OCI-LY1 (cell line): ENCODE measurements around the gene ZNF277.

Experiments used
- H2AFZ ChIP-seq: fragments of 200-600 bp; sonication (generic), shearing (Covaris generic); 2 replicates; pipeline ENCODE4 v1.6.0; 2014; ENCODE audit warnings: antibody characterized with exemption, mild to moderate bottlenecking, low read length
- H3F3A ChIP-seq: fragments of 200-600 bp; sonication (generic), shearing (Covaris generic); 2 replicates; pipeline ENCODE4 v1.6.0; 2014; ENCODE audit warnings: mild to moderate bottlenecking, antibody characterized with exemption, low read length, moderate library complexity; ENCODE audit not compliant: insufficient read depth
- H3K27ac ChIP-seq: fragments of 200-600 bp; sonication (generic); 2 replicates; pipeline ENCODE4 v1.5.1; 2014; ENCODE audit warnings: low read length, mixed run types, mild to moderate bottlenecking, low read depth; ENCODE audit not compliant: poor library complexity, severe bottlenecking
- H3K27me3 ChIP-seq: fragments of 200-600 bp; sonication (generic); 2 replicates; pipeline ENCODE4 v1.6.0; 2014; ENCODE audit warnings: antibody characterized with exemption, mild to moderate bottlenecking, low read length, moderate library complexity; ENCODE audit not compliant: insufficient read depth
- H3K36me3 ChIP-seq: fragments of 200-600 bp; sonication (generic); 2 replicates; pipeline ENCODE4 v1.6.1; 2014; ENCODE audit warnings: mild to moderate bottlenecking, antibody characterized with exemption, low read length, moderate library complexity, mixed read lengths; ENCODE audit not compliant: insufficient read depth
- H3K4me1 ChIP-seq: fragments of 200-600 bp; sonication (generic); 2 replicates; pipeline ENCODE4 v1.5.1; 2014; ENCODE audit warnings: mild to moderate bottlenecking, low read length, moderate library complexity; ENCODE audit not compliant: insufficient read depth, severe bottlenecking
- H3K4me2 ChIP-seq: fragments of 200-600 bp; sonication (generic), shearing (Covaris generic); 2 replicates; pipeline ENCODE4 v1.6.1; 2014; ENCODE audit warnings: low read length
- H3K4me3 ChIP-seq: fragments of 200-600 bp; sonication (generic); 2 replicates; pipeline ENCODE4 v1.5.1; 2014; ENCODE audit warnings: low read length, low read depth, mild to moderate bottlenecking, mixed read lengths; ENCODE audit not compliant: poor library complexity, severe bottlenecking
- H3K79me2 ChIP-seq: fragments of 200-600 bp; shearing (Covaris generic); 2 replicates; pipeline ENCODE4 v1.6.1; 2016; ENCODE audit warnings: mixed run types, low read length, mixed read lengths; ENCODE audit not compliant: insufficient read depth
- H3K9ac ChIP-seq: fragments of 200-600 bp; sonication (generic), shearing (Covaris generic); 2 replicates; pipeline ENCODE4 v1.6.1; 2014; ENCODE audit warnings: mild to moderate bottlenecking, low read length, mixed read lengths
- H3K9me2 ChIP-seq: fragments of 200-600 bp; sonication (generic), shearing (Covaris generic); 2 replicates; pipeline ENCODE4 v1.6.1; 2014; ENCODE audit warnings: low read depth, mild to moderate bottlenecking, low read length, mixed read lengths
- H3K9me3 ChIP-seq: fragments of 200-600 bp; shearing (Covaris generic); 2 replicates; pipeline ENCODE4 v1.6.1; 2014; ENCODE audit warnings: low read length, mixed read lengths
- H4K20me1 ChIP-seq: fragments of 200-600 bp; sonication (generic), shearing (Covaris generic); 2 replicates; pipeline ENCODE4 v1.6.0; 2016; ENCODE audit warnings: mild to moderate bottlenecking, low read length; ENCODE audit not compliant: insufficient read depth
- EZH2 ChIP-seq: fragments of 200-600 bp; sonication (generic), shearing (Covaris generic); IDR thresholded peaks from 2 replicates; pipeline ENCODE4 v1.8.0; 2017; ENCODE audit warnings: borderline replicate concordance, mixed run types, mild to moderate bottlenecking, antibody characterized with exemption, low read length, moderate library complexity, mixed read lengths
- TF ChIP-seq, protein P1 (sequence below): fragments of 200-600 bp; sonication (generic), shearing (Covaris generic); IDR thresholded peaks from 2 replicates; pipeline ENCODE4 v1.5.1; 2017; ENCODE audit warnings: mild to moderate bottlenecking, antibody characterized with exemption, low read length, moderate library complexity, mixed read lengths

ZNF277 gene

DNA sequence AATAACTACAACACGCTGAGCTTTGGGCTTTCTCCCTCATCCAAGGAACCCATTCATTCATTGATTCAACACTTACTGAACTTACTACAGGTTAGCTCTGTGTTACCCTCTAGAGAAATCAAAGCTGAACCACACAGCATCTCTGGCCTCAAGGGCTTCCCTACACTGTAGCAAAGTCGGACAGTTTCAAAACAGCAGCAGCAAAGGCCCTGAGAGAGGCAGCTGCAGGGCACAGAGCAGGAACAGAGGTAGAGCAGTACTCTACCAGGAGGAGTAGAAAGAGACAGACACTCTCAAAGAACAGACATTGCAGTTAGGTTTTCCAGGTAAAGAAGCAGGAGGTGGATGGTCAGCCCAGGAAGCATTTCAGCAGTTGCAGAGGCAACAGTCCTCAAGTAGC, 16.4 kb upstream of the ZNF277 start:
- Histone ChIP-seq H2AFZ (no peak overlapping the region), H3K79me2 (no peaks in the 10 kb centered on the region), H3K4me3 (no peak overlapping the region), H3K9me3 (no peaks in the 10 kb centered on the region), H3K36me3 (no peaks in the 10 kb centered on the region), H3K27ac (no peak overlapping the region), H3K4me2 (no peak overlapping the region), H4K20me1 (no peaks in the 10 kb centered on the region), H3K9ac (no peak overlapping the region), H3K27me3 (no peaks in the 10 kb centered on the region), H3K9me2 (no peaks in the 10 kb centered on the region), H3K4me1 (no peaks in the 10 kb centered on the region), H3F3A (no peaks in the 10 kb centered on the region)
- TF ChIP-seq EZH2: no peak
- TF ChIP-seq, protein P1, sequence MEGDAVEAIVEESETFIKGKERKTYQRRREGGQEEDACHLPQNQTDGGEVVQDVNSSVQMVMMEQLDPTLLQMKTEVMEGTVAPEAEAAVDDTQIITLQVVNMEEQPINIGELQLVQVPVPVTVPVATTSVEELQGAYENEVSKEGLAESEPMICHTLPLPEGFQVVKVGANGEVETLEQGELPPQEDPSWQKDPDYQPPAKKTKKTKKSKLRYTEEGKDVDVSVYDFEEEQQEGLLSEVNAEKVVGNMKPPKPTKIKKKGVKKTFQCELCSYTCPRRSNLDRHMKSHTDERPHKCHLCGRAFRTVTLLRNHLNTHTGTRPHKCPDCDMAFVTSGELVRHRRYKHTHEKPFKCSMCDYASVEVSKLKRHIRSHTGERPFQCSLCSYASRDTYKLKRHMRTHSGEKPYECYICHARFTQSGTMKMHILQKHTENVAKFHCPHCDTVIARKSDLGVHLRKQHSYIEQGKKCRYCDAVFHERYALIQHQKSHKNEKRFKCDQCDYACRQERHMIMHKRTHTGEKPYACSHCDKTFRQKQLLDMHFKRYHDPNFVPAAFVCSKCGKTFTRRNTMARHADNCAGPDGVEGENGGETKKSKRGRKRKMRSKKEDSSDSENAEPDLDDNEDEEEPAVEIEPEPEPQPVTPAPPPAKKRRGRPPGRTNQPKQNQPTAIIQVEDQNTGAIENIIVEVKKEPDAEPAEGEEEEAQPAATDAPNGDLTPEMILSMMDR: no peak

DNA sequence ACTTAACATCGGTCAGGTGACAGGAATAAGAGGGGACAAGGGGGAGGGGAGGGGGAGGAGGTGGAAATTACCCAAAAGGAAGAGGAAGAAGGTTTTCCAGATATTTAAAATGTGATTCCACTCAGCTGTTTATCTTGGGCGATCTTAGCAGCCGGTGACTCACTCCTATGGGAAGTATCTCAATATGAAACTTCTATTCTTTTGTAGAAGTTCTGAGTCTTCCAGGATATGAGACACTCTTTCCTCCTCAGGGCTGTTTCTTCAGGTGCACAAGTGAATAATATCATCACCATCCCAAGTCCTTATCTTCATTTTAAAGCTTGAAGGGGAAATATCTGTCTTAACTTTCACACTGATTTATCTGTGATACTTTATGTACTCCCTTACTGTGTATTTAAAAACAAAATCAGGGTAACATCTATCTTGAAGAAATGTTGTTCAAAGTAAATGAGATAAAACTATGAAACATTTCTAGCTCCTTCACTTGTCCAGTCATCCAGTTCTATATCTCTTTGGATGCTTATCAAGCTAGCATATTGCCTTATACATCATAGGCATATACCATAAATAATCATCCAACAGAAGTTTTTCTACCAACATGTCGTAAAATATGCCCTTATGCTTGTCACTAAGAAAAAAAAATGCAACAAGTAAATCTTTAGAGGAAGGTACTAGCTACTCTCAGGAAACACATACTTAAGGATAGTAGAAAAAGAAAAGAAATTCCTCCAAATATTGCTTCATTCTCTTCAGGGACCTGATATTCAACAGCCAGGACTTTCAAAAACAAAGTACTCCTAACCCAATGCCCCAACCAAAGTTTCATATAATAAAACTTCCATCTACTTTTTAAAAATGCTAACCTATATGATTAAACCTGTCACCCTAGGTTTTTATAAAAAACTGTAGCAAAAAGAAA, 14.0 kb upstream of the ZNF277 start:
- no peaks in the 10 kb centered on the region for H3K27me3 ChIP-seq
- no peak overlapping the region for H2AFZ ChIP-seq
- H3F3A ChIP-seq: no peaks in the 10 kb centered on the region
- H4K20me1 ChIP-seq: no peaks in the 10 kb centered on the region
- H3K9ac ChIP-seq: no peak overlapping the region
- no peaks in the 10 kb centered on the region for H3K9me3 ChIP-seq
- no peak overlapping the region for H3K4me3 ChIP-seq
- no peaks in the 10 kb centered on the region for H3K9me2 ChIP-seq
- no peak overlapping the region for H3K27ac ChIP-seq
- no peaks in the 10 kb centered on the region for H3K79me2 ChIP-seq
- no peak for TF ChIP-seq EZH2
- H3K4me1 ChIP-seq: no peaks in the 10 kb centered on the region
- no peak overlapping the region for H3K4me2 ChIP-seq
- H3K36me3 ChIP-seq: no peaks in the 10 kb centered on the region

DNA sequence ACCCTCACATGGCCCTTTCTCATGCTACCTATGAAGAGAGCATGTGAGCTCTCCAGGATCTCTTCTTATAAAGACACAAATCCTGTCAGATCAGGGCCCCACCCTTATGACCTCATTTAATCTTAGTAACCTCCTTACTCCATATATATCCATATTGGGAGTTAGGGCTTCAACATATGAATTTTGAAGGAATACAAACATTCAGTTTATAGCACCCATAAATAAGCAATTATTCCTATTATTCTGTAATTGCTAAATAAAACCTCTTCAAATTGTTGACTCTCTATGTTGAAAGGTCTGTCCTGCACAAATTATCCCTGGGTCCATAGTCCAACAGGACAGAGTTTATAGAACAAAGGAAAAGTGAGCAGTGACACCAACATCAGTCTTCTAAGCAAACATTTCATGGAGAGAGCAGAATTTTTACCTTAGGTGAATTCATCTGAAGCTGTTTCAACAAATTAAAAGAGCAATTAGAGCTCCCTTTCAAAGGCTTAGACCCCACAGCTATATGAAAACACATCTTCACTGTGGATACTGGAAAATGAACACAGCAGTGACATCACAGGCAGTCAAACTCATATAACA, 12.5 kb upstream of the ZNF277 start:
- Histone ChIP-seq H3K27ac (no peak overlapping the region), H3K27me3 (no peaks in the 10 kb centered on the region), H2AFZ (no peak overlapping the region), H3K9me3 (no peaks in the 10 kb centered on the region), H3K79me2 (no peaks in the 10 kb centered on the region), H3K9ac (no peak overlapping the region), H3K4me2 (no peak overlapping the region), H3K4me3 (no peak overlapping the region), H3K36me3 (no peaks in the 10 kb centered on the region), H3K9me2 (no peaks in the 10 kb centered on the region), H3F3A (no peaks in the 10 kb centered on the region), H4K20me1 (no peaks in the 10 kb centered on the region), H3K4me1 (no peaks in the 10 kb centered on the region)
- no peak for TF ChIP-seq EZH2
- TF ChIP-seq, protein P1: no peak
